Mucosa of gallbladder (tissue), 1 donor: Measurements from ENCODE around the gene TTLL11. TPM values are rescaled to one million over a fixed set of nuclear protein-coding genes. Genes with fewer than 3 reads are reported as not detected.

Source experiments
- DNase-seq: peaks from one replicate; pipeline ENCODE4 v3.0.0-alpha.2; 2020; ENCODE audit warnings: low spot score
- total RNA-seq: library from RNA; stranded (reverse); gene quantifications from one replicate; pipeline ENCODE4 v1.2.1, GENCODE V29; 2021
- donor health status: DM: no; HTN: no; CAD: no.

The TTLL11 gene
- total RNA-seq, 1 donor from 2014 or later, result 10.9 TPM

- DNase-seq, result no peak
Observed at GRCh38 chr9:121773286-121773953, 319.7 kb downstream of the TTLL11 start.

GRCh38 chr9:121772600-121773285 is 320.4 kb downstream of the TTLL11 start:
- no peak for DNase-seq

Other genes starting within 250 kb of the TTLL11 start
- gene NDUFA8, start 66.5 kb upstream of the TTLL11 start, total RNA-seq, result 68.0 TPM
- 7.8 TPM for gene MORN5, start 66.6 kb upstream of the TTLL11 start, total RNA-seq
- 4.5 TPM for gene LHX6, start 135.6 kb upstream of the TTLL11 start, total RNA-seq
- 21.3 TPM for gene RBM18, start 171.5 kb upstream of the TTLL11 start, total RNA-seq
- 26.3 TPM for gene MRRF, start 171.6 kb upstream of the TTLL11 start, total RNA-seq